Spleen (tissue), 11 donors: ENCODE results near the gene C6orf58. TPM values are rescaled to one million over a fixed set of nuclear protein-coding genes. Genes with fewer than 3 reads are reported as not detected.
A peak's percentile ranks its signal among the peaks of the same experiment; 100 is the strongest.

Experiments
- DNase-seq: peaks from one replicate; pipeline ENCODE4 v3.0.0-alpha.2; 2020
- H3K27ac ChIP-seq, 8 donors: fragments of 200-600 bp; sonication (generic) in 7 of 8; 1 replicate in 4 of 8; 2 replicates in 4 of 8; pipeline versions ENCODE4 v1.5.0 to v1.8.0; 2016 to 2021; ENCODE audit warnings: inconsistent platforms in 4 of 8, mild to moderate bottlenecking in 4 of 8, moderate library complexity in 1 of 8
- H3K27me3 ChIP-seq, 7 donors: fragments of 200-600 bp; sonication (generic) in 6 of 7; replicated peaks in 1 of 7; 1 replicate in 4 of 7; 2 replicates in 3 of 7; pipeline versions ENCODE4 v1.5.0 to v1.8.0; 2016 to 2021; ENCODE audit warnings: inconsistent platforms in 3 of 7, mild to moderate bottlenecking in 1 of 7
- H3K36me3 ChIP-seq, 6 donors: fragments of 200-600 bp; sonication (generic) in 5 of 6; 1 replicate in 4 of 6; 2 replicates in 2 of 6; pipeline versions ENCODE4 v1.5.0 to v1.8.0; 2016 to 2021; ENCODE audit warnings: inconsistent platforms in 2 of 6
- H3K4me1 ChIP-seq, 6 donors: fragments of 200-600 bp; sonication (generic) in 5 of 6; 1 replicate in 3 of 6; 2 replicates in 3 of 6; pipeline versions ENCODE4 v1.5.0 to v1.8.0; 2016 to 2021; ENCODE audit warnings: inconsistent platforms in 3 of 6
- H3K4me3 ChIP-seq, 8 donors: fragments of 200-600 bp; sonication (generic) in 7 of 8; 1 replicate in 4 of 8; 2 replicates in 4 of 8; pipeline versions ENCODE4 v1.5.0 to v1.8.0; 2016 to 2021; ENCODE audit warnings: inconsistent platforms in 4 of 8, mild to moderate bottlenecking in 4 of 8, moderate library complexity in 2 of 8
- H3K9me3 ChIP-seq, 8 donors: fragments of 200-600 bp; sonication (generic) in 7 of 8; 1 replicate in 4 of 8; 2 replicates in 4 of 8; pipeline versions ENCODE4 v1.5.0 to v1.8.0; 2016 to 2021; ENCODE audit warnings: inconsistent platforms in 4 of 8
- CTCF ChIP-seq, 11 experiments: fragments of 200-600 bp in 7 of 11; fragments of 450-650 bp in 4 of 11; sonication (generic) in 4 of 11; IDR thresholded peaks in 8 of 11; conservative IDR thresholded peaks in 3 of 11; 1 replicate in 7 of 11; 2 replicates in 4 of 11; pipeline versions ENCODE4 v1.4.0 to v1.8.0; 2016 to 2021; ENCODE audit warnings: antibody characterized with exemption in 11 of 11, inconsistent platforms in 4 of 11, mild to moderate bottlenecking in 1 of 11
- POLR2A ChIP-seq, 3 donors: fragments of 450-650 bp; IDR thresholded peaks; one replicate each; pipeline ENCODE4 v1.5.1; 2017; ENCODE audit warnings: antibody characterized with exemption in 3 of 3, mild to moderate bottlenecking in 1 of 3
- POLR2AphosphoS5 ChIP-seq, 3 donors: sonication (generic); formaldehyde crosslinking; IDR thresholded peaks; one replicate each; pipeline ENCODE4 v1.5.1; 2017; ENCODE audit warnings: antibody characterized with exemption in 3 of 3
- WGBS, 5 donors: extraction: QIAGEN DNeasy Blood & Tissue Kit in 3 of 5; methylation state at CpG; one replicate each; pipeline versions ENCODE4 v1.1.5 to v1.1.7; 2013 to 2018; 5-methylcytosine and 5-hydroxymethylcytosine counted together
- intact Hi-C: fragments of 100-400 bp; cut with DNase I; formaldehyde crosslinking; loops from one replicate; pipeline ENCODE4 v1.15.0; 2023; ENCODE audit warnings: low total_unique reads
- polyA plus RNA-seq, 3 donors: library from polyadenylated mRNA; stranded (reverse); fragments of 200-250 nt; gene quantifications; one replicate each; pipeline ENCODE4 v1.2.1, GENCODE V29; 2013
- total RNA-seq, 7 donors: library from RNA; depleted of rRNA in 3 of 7; stranded (reverse); fragments of >200 nt in 3 of 7; fragmentation: NEBNext Ultra II Directional in 4 of 7; extraction: Animal tissue kit (Norgen Biotek cat#: 25700) in 4 of 7; gene quantifications; one replicate each; pipeline versions ENCODE4 v1.1.0 to v1.2.1, GENCODE V29; 2016 to 2021
- donor health status: healthy with polysubstance abuse.
- donor health status: DM: no; HTN: no; CAD: no; lungs with moderate emphysema.
- donor health status: DM: no; HTN: no; CAD: no.
- donor health status: Bipolar disorder and iron deficiency.
- donor health status: healthy.
- donor health status: DM: no; HTN: no; CAD: no.
- donor health status: DM: yes; HTN: yes; CAD: no.

Gene C6orf58
- total and polyA plus RNA-seq, 10 donors = 0.11 TPM; not detected in 9

GRCh38 chr6:127606131-127606562 lies 29.2 kb downstream of the C6orf58 start:
- H3K36me3 ChIP-seq = no peaks in the 10 kb centered on the region
- intact Hi-C loops = no loop called here
- no peaks in the 10 kb centered on the region for H3K27me3 ChIP-seq
- WGBS, 5 donors = 54 to 82% (median 69%) methylated on average over 3 of the region's 3 CpGs
- no peak for TF ChIP-seq POLR2AphosphoS5 (IDR thresholded peaks at IDR 0.05)
- no peak for TF ChIP-seq POLR2A (IDR thresholded peaks at IDR 0.05)
- no peak for TF ChIP-seq CTCF (IDR thresholded peaks at IDR 0.05 in 8 of 11, conservative IDR thresholded peaks at IDR 0.05 in 3 of 11)
- no peak overlapping the region for H3K4me3 ChIP-seq
- H3K4me1 ChIP-seq = no peaks in the 10 kb centered on the region
- DNase-seq = peak; percentile 46
- peaks cover 0 to 15% (median 5%) of the 10 kb centered on the region in 8 donors for H3K9me3 ChIP-seq
- H3K27ac ChIP-seq = no peak overlapping the region

GRCh38 chr6:127608554-127609270 lies 31.7 kb downstream of the C6orf58 start:
- TF ChIP-seq POLR2AphosphoS5 (IDR thresholded peaks at IDR 0.05) (no peak), POLR2A (IDR thresholded peaks at IDR 0.05) (no peak), CTCF (IDR thresholded peaks at IDR 0.05 in 8 of 11, conservative IDR thresholded peaks at IDR 0.05 in 3 of 11) (no peak)
- no peaks in the 10 kb centered on the region for H3K36me3 ChIP-seq
- intact Hi-C loops = no loop called here
- no peaks in the 10 kb centered on the region for H3K9me3 ChIP-seq
- no peaks in the 10 kb centered on the region for H3K27me3 ChIP-seq
- no peak overlapping the region for H3K4me3 ChIP-seq
- H3K27ac ChIP-seq = no peak overlapping the region
- WGBS, 5 donors = 64 to 79% (median 68%) methylated on average over 3 of the region's 3 CpGs
- H3K4me1 ChIP-seq = no peaks in the 10 kb centered on the region
- no peak for DNase-seq

GRCh38 chr6:127618729-127619128 lies 41.8 kb downstream of the C6orf58 start:
- no peak overlapping the region for H3K4me3 ChIP-seq
- intact Hi-C loops = no loop called here
- peaks cover 0 to 5% (median 0%) of the 10 kb centered on the region in 8 donors for H3K9me3 ChIP-seq
- DNase-seq = no peak
- H3K27ac ChIP-seq = no peak overlapping the region
- H3K36me3 ChIP-seq = no peaks in the 10 kb centered on the region
- 68 to 88% (median 81%) methylated on average over 5 of the region's 5 CpGs for WGBS, 5 donors
- H3K27me3 ChIP-seq = no peaks in the 10 kb centered on the region
- TF ChIP-seq CTCF (IDR thresholded peaks at IDR 0.05 in 8 of 11, conservative IDR thresholded peaks at IDR 0.05 in 3 of 11) = no peak
- H3K4me1 ChIP-seq = no peaks in the 10 kb centered on the region

GRCh38 chr6:127630800-127631199 lies 53.8 kb downstream of the C6orf58 start:
- intact Hi-C loops = no loop called here
- no peaks in the 10 kb centered on the region for H3K27me3 ChIP-seq
- TF ChIP-seq POLR2AphosphoS5 (IDR thresholded peaks at IDR 0.05) = no peak
- TF ChIP-seq CTCF (IDR thresholded peaks at IDR 0.05 in 8 of 11, conservative IDR thresholded peaks at IDR 0.05 in 3 of 11) = no peak
- no peak for TF ChIP-seq POLR2A (IDR thresholded peaks at IDR 0.05)
- 59 to 76% (median 68%) methylated on average over 1 of the region's 1 CpG for WGBS, 5 donors
- H3K4me1 ChIP-seq = no peaks in the 10 kb centered on the region
- no peak for DNase-seq
- H3K4me3 ChIP-seq = no peak overlapping the region
- H3K9me3 ChIP-seq = no peaks in the 10 kb centered on the region
- no peak overlapping the region for H3K27ac ChIP-seq
- H3K36me3 ChIP-seq = no peaks in the 10 kb centered on the region
